Measurements from ENCODE around the gene POLR3A. TPM values are rescaled to one million over a fixed set of nuclear protein-coding genes. Genes with fewer than 3 reads are reported as not detected.

Gene POLR3A
- polyA plus RNA-seq, 1 of the 3 experiments (the other 2 are of a cell fraction), result 10.8 TPM

GRCh38 chr10:77962350-77963146 lies 66.8 kb downstream of the POLR3A start:
- Histone ChIP-seq H4K20me1 (ENCODE audit: insufficient read depth) (no peaks in the 10 kb centered on the region), H3F3A (replicated peaks; ENCODE audit: insufficient read depth) (no peaks in the 10 kb centered on the region), H3K4me1 (ENCODE audit: control insufficient read depth in 1 of 2, insufficient read depth in 2 of 2, low read depth in 1 of 2, low read length in 1 of 2) (no peaks in the 10 kb centered on the region; a peak in 1 of 4 replicates), H3K27ac (ENCODE audit: low read depth in 2 of 2, low read length in 1 of 2) (no peak overlapping the region), H3K9ac (no peak overlapping the region), H3K36me3 (replicated peaks in 1 of 2; ENCODE audit: control insufficient read depth in 1 of 2, insufficient read depth in 2 of 2, low read length in 1 of 2) (no peaks in the 10 kb centered on the region), H3K27me3 (ENCODE audit: insufficient read depth) (no peaks in the 10 kb centered on the region), H3K79me2 (ENCODE audit: insufficient read depth) (no peaks in the 10 kb centered on the region), H3K9me2 (no peaks in the 10 kb centered on the region), H3K4me2 (no peak overlapping the region), H3K4me3 (ENCODE audit: low read depth in 2 of 2, low read length in 1 of 2) (no peak overlapping the region), H3K9me3 (no peaks in the 10 kb centered on the region), H2AFZ (ENCODE audit: low read depth) (no peak overlapping the region)
- 83% methylated on average over 7 of the region's 7 CpGs for WGBS (ENCODE audit: low lambda C conversion rate)
- ChIA-PET POLR2A (no interaction called here), CTCF (no interaction called here)
- no peak for TF ChIP-seq MEF2A (IDR thresholded peaks at IDR 0.05; ENCODE audit: borderline replicate concordance, low read depth)
- no peak for TF ChIP-seq JUND (IDR thresholded peaks at IDR 0.05)
- no peak for DNase-seq

GRCh38 chr10:77961668-77962067 lies 67.6 kb downstream of the POLR3A start:
- H3K9me2 ChIP-seq, result no peaks in the 10 kb centered on the region
- CTCF ChIA-PET, result no interaction called here
- no peak overlapping the region for H2AFZ ChIP-seq (ENCODE audit: low read depth)
- no peaks in the 10 kb centered on the region for H4K20me1 ChIP-seq (ENCODE audit: insufficient read depth)
- no peak overlapping the region for H3K27ac ChIP-seq (ENCODE audit: low read depth in 2 of 2, low read length in 1 of 2)
- no peak overlapping the region for H3K4me3 ChIP-seq (ENCODE audit: low read depth in 2 of 2, low read length in 1 of 2)
- no peak for DNase-seq
- no peak overlapping the region for H3K4me2 ChIP-seq
- H3K4me1 ChIP-seq (ENCODE audit: control insufficient read depth in 1 of 2, insufficient read depth in 2 of 2, low read depth in 1 of 2, low read length in 1 of 2), result no peaks in the 10 kb centered on the region; a peak in 1 of 4 replicates
- no peaks in the 10 kb centered on the region for H3K79me2 ChIP-seq (ENCODE audit: insufficient read depth)
- no peaks in the 10 kb centered on the region for H3F3A ChIP-seq (replicated peaks; ENCODE audit: insufficient read depth)
- no peaks in the 10 kb centered on the region for H3K27me3 ChIP-seq (ENCODE audit: insufficient read depth)
- POLR2A ChIA-PET, result no interaction called here
- no peaks in the 10 kb centered on the region for H3K9me3 ChIP-seq
- no peaks in the 10 kb centered on the region for H3K36me3 ChIP-seq (replicated peaks in 1 of 2; ENCODE audit: control insufficient read depth in 1 of 2, insufficient read depth in 2 of 2, low read length in 1 of 2)
- H3K9ac ChIP-seq, result no peak overlapping the region
- TF ChIP-seq ELF1 (IDR thresholded peaks at IDR 0.05) (no peak), SIN3A (IDR thresholded peaks at IDR 0.05; ENCODE audit: borderline replicate concordance, low read depth, low read length) (no peak), MXI1 (IDR thresholded peaks at IDR 0.05; ENCODE audit: low read depth, low read length) (no peak), GATA2 (CRISPR knock-in tag; IDR thresholded peaks at IDR 0.05) (no peak), MEF2A (IDR thresholded peaks at IDR 0.05; ENCODE audit: borderline replicate concordance, low read depth) (no peak), REST (IDR thresholded peaks at IDR 0.05; ENCODE audit: low read depth, low read length) (no peak), JUND (IDR thresholded peaks at IDR 0.05) (no peak), RCOR1 (IDR thresholded peaks at IDR 0.05; ENCODE audit: low read length) (no peak), USF2 (IDR thresholded peaks at IDR 0.05; ENCODE audit: borderline replicate concordance, low read depth, low read length) (no peak), IRF3 (IDR thresholded peaks at IDR 0.05; ENCODE audit: low read depth, low read length) (no peak), MAX (IDR thresholded peaks at IDR 0.05; ENCODE audit: low read depth) (no peak), CTCF (IDR thresholded peaks at IDR 0.05) (no peak), CHD2 (IDR thresholded peaks at IDR 0.05; ENCODE audit: low read length, partially characterized antibody) (no peak), FOXJ3 (CRISPR knock-in tag; IDR thresholded peaks at IDR 0.05) (no peak), PBX3 (IDR thresholded peaks at IDR 0.05) (no peak), NRF1 (IDR thresholded peaks at IDR 0.05; ENCODE audit: low read depth, low read length) (no peak)
- 97% methylated on average over 6 of the region's 6 CpGs for WGBS (ENCODE audit: low lambda C conversion rate)

Data from SK-N-SH (cell line).